ENCODE measurements around the gene ST3GAL3. TPM values are rescaled to one million over a fixed set of nuclear protein-coding genes. Genes with fewer than 3 reads are reported as not detected.

ST3GAL3 gene
- total and polyA plus RNA-seq, 2 experiments from 2014 or later, result 4.5 to 7.0 TPM

DNA sequence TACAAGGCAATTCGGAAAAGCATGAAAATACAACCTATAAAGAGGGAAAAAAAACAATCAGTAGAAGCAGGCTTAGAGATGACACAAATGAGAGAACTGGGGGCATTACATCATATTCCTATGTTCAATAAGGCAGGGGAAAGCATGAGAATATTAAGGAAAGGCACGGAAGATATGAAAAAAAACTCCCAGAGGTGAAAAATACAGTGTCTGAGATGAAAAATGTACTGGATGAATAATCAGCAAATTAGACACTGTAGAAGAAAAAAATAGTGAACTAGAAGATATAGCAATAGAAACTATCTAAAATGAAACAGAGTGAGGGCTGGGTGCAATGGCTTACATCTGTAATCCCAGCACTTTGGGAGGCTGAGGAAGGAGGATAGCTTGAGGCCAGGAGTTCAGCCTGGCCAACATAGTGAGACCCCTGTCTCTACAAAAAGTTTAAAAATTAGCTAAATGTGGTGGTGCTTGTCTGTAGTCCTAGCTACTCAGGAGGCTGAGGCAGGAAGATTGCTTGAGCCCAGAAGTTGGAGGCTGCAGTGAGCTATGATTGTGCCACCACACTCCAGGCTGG is 101.8 kb downstream of the ST3GAL3 start:
- H3F3A ChIP-seq (replicated peaks; ENCODE audit: low read depth), result no peaks in the 10 kb centered on the region
- H3K4me3 ChIP-seq, result no peak overlapping the region
- peaks cover 25% of the 10 kb centered on the region for H3K4me1 ChIP-seq (ENCODE audit: insufficient read depth)
- peaks cover 3% of the 10 kb centered on the region for H3K27me3 Mint-ChIP-seq (ENCODE audit: insufficient read depth, low read depth, poor library complexity)
- H4K20me1 ChIP-seq (replicated peaks; ENCODE audit: insufficient read depth), result no peaks in the 10 kb centered on the region
- H3K9me2 ChIP-seq (ENCODE audit: insufficient read depth), result no peaks in the 10 kb centered on the region
- no peak overlapping the region for H3K4me2 ChIP-seq
- TF ChIP-seq STAT1 (IDR thresholded peaks at IDR 0.05; ENCODE audit: unreplicated experiment) (no peak), EZH2 (IDR thresholded peaks at IDR 0.05; ENCODE audit: low read depth, unreplicated experiment) (no peak), POLR2AphosphoS5 (IDR thresholded peaks at IDR 0.05; ENCODE audit: low read depth) (no peak), EZH2phosphoT487 (IDR thresholded peaks at IDR 0.05; ENCODE audit: unreplicated experiment) (no peak), ZNF114 (CRISPR knock-in tag; IDR thresholded peaks at IDR 0.05) (no peak), ZNF331 (CRISPR knock-in tag; IDR thresholded peaks at IDR 0.05; ENCODE audit: low read depth) (no peak), CREB1 (CRISPR knock-in tag; IDR thresholded peaks at IDR 0.05; ENCODE audit: low read depth) (no peak)
- TF ChIP-seq, protein P1, sequence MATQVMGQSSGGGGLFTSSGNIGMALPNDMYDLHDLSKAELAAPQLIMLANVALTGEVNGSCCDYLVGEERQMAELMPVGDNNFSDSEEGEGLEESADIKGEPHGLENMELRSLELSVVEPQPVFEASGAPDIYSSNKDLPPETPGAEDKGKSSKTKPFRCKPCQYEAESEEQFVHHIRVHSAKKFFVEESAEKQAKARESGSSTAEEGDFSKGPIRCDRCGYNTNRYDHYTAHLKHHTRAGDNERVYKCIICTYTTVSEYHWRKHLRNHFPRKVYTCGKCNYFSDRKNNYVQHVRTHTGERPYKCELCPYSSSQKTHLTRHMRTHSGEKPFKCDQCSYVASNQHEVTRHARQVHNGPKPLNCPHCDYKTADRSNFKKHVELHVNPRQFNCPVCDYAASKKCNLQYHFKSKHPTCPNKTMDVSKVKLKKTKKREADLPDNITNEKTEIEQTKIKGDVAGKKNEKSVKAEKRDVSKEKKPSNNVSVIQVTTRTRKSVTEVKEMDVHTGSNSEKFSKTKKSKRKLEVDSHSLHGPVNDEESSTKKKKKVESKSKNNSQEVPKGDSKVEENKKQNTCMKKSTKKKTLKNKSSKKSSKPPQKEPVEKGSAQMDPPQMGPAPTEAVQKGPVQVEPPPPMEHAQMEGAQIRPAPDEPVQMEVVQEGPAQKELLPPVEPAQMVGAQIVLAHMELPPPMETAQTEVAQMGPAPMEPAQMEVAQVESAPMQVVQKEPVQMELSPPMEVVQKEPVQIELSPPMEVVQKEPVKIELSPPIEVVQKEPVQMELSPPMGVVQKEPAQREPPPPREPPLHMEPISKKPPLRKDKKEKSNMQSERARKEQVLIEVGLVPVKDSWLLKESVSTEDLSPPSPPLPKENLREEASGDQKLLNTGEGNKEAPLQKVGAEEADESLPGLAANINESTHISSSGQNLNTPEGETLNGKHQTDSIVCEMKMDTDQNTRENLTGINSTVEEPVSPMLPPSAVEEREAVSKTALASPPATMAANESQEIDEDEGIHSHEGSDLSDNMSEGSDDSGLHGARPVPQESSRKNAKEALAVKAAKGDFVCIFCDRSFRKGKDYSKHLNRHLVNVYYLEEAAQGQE (IDR thresholded peaks at IDR 0.05; ENCODE audit: unreplicated experiment), result no peak
- TF ChIP-seq, protein P2, sequence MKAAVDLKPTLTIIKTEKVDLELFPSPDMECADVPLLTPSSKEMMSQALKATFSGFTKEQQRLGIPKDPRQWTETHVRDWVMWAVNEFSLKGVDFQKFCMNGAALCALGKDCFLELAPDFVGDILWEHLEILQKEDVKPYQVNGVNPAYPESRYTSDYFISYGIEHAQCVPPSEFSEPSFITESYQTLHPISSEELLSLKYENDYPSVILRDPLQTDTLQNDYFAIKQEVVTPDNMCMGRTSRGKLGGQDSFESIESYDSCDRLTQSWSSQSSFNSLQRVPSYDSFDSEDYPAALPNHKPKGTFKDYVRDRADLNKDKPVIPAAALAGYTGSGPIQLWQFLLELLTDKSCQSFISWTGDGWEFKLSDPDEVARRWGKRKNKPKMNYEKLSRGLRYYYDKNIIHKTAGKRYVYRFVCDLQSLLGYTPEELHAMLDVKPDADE (IDR thresholded peaks at IDR 0.05), result no peak
- TF ChIP-seq, protein P3, sequence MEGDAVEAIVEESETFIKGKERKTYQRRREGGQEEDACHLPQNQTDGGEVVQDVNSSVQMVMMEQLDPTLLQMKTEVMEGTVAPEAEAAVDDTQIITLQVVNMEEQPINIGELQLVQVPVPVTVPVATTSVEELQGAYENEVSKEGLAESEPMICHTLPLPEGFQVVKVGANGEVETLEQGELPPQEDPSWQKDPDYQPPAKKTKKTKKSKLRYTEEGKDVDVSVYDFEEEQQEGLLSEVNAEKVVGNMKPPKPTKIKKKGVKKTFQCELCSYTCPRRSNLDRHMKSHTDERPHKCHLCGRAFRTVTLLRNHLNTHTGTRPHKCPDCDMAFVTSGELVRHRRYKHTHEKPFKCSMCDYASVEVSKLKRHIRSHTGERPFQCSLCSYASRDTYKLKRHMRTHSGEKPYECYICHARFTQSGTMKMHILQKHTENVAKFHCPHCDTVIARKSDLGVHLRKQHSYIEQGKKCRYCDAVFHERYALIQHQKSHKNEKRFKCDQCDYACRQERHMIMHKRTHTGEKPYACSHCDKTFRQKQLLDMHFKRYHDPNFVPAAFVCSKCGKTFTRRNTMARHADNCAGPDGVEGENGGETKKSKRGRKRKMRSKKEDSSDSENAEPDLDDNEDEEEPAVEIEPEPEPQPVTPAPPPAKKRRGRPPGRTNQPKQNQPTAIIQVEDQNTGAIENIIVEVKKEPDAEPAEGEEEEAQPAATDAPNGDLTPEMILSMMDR (conservative IDR thresholded peaks at IDR 0.05; ENCODE audit: low read depth in 2 of 2), result no peak
- H3K79me2 ChIP-seq (replicated peaks; ENCODE audit: insufficient read depth), result no peaks in the 10 kb centered on the region
- H3K27me3 ChIP-seq (ENCODE audit: insufficient read depth), result no peaks in the 10 kb centered on the region
- ATAC-seq (no peak), DNase-seq (ENCODE audit: low spot score) (no peak)
- H3K9me3 Mint-ChIP-seq, result peaks cover 15% of the 10 kb centered on the region
- H3K27ac ChIP-seq (ENCODE audit: low read depth), result no peak overlapping the region
- peaks cover 17% of the 10 kb centered on the region for H3K36me3 Mint-ChIP-seq (ENCODE audit: low read depth)
- H3K36me3 ChIP-seq (ENCODE audit: insufficient read depth), result no peaks in the 10 kb centered on the region
- H3K4me3 Mint-ChIP-seq, result no peak overlapping the region
- H3K27ac Mint-ChIP-seq, result no peak overlapping the region
- peaks cover 16% of the 10 kb centered on the region for H3K4me1 Mint-ChIP-seq
- no peak overlapping the region for H2AFZ ChIP-seq

All from GM23338 (cell line).